ENCODE measurements around the gene TDRKH.
A peak's percentile ranks its signal among the peaks of the same experiment; 100 is the strongest.

The TDRKH gene

GRCh38 chr1:151800830-151801229 is 10.5 kb upstream of the TDRKH start:
- Histone ChIP-seq H3K9ac (ENCODE audit: low read length) (no peak overlapping the region), H3K18ac (ENCODE audit: low read length) (no peak overlapping the region), H3K27ac (ENCODE audit: low read depth, low read length) (no peak overlapping the region), H3K27me3 (ENCODE audit: insufficient read depth, low read length, poor library complexity) (no peaks in the 10 kb centered on the region), H3K4me2 (ENCODE audit: low read length) (no peak overlapping the region), H3K4me3 (ENCODE audit: low read length) (no peak overlapping the region), H3K79me1 (ENCODE audit: low read length) (no peaks in the 10 kb centered on the region), H3K4ac (ENCODE audit: low read depth, low read length) (no peak overlapping the region), H4K5ac (ENCODE audit: low read length) (no peak overlapping the region), H2AK5ac (ENCODE audit: low read length) (no peak overlapping the region), H3K4me1 (ENCODE audit: control insufficient read depth, low read depth, low read length) (peaks cover 2% of the 10 kb centered on the region), H2BK5ac (ENCODE audit: low read length) (no peak overlapping the region), H2BK15ac (replicated peaks; ENCODE audit: low read depth) (no peak overlapping the region), H2BK120ac (ENCODE audit: low read depth, low read length) (no peak overlapping the region), H3K56ac (ENCODE audit: low read length) (no peak overlapping the region), H3K36me3 (ENCODE audit: control insufficient read depth, insufficient read depth, low read length) (no peaks in the 10 kb centered on the region), H4K8ac (ENCODE audit: low read depth, low read length) (no peak overlapping the region), H3K23ac (ENCODE audit: low read length) (no peak overlapping the region), H3K79me2 (ENCODE audit: control insufficient read depth, insufficient read depth, low read length) (no peaks in the 10 kb centered on the region)
- DNase-seq, result no peak
- WGBS (ENCODE audit: extremely low coverage, insufficient coverage, low lambda C conversion rate), result no CpG with 5 or more reads among the region's 8 CpGs

DNA sequence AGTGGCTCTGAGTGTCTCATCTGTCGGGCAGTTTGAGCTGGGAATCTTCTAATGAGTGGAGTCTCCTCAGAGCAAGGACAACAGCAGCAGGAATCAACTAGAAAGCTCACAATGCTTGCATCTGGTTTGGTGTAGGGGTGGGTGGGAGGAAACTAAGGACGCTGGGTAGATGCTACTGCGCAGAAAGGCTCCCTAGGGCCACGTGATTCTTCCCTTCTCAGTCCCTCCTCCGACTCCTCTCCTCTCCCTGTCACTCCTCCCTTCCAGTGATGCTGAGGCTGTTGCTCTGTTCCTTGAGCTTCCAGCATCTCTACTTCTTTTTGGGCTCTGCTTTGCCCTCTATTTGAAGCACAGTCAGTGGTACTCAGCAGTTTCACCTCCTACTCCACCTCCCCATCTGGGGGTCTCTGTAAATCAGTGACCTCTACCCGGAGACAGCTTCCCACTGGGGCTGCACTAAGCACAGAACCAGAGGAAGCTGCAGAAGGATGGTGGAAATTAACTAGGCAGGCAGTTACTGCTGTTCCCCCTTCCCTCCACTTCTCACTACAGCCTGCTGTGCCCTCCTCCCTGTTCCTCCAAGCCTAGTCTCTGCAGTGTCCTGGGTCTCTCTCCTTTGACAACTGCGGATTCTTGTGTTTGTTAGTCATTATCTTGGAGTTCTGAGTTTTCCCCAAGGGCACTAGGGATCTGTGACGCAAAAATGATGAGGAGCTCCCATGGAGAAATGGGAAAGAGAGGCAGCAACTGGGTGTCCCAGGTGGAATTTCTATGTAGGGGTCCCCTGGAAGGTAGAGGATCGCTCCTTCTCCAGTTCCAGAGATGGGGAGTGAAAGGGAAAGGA is 9.1 kb upstream of the TDRKH start:
- no peak overlapping the region for H3K23ac ChIP-seq (ENCODE audit: low read length)
- whole genome bisulfite sequencing (ENCODE audit: extremely low coverage, insufficient coverage, low lambda C conversion rate), result no CpG with 5 or more reads among the region's 9 CpGs
- no peak overlapping the region for H2BK120ac ChIP-seq (ENCODE audit: low read depth, low read length)
- no peak overlapping the region for H2BK15ac ChIP-seq (replicated peaks; ENCODE audit: low read depth)
- peaks cover 2% of the 10 kb centered on the region for H3K4me1 ChIP-seq (ENCODE audit: control insufficient read depth, low read depth, low read length)
- no peaks in the 10 kb centered on the region for H3K79me2 ChIP-seq (ENCODE audit: control insufficient read depth, insufficient read depth, low read length)
- no peak overlapping the region for H3K4me3 ChIP-seq (ENCODE audit: low read length)
- H3K9ac ChIP-seq (ENCODE audit: low read length), result no peak overlapping the region
- no peak for DNase-seq
- H3K36me3 ChIP-seq (ENCODE audit: control insufficient read depth, insufficient read depth, low read length), result no peaks in the 10 kb centered on the region
- no peak overlapping the region for H3K4ac ChIP-seq (ENCODE audit: low read depth, low read length)
- no peak overlapping the region for H3K18ac ChIP-seq (ENCODE audit: low read length)
- no peak overlapping the region for H4K8ac ChIP-seq (ENCODE audit: low read depth, low read length)
- no peaks in the 10 kb centered on the region for H3K27me3 ChIP-seq (ENCODE audit: insufficient read depth, low read length, poor library complexity)
- H2BK5ac ChIP-seq (ENCODE audit: low read length), result no peak overlapping the region
- no peak overlapping the region for H2AK5ac ChIP-seq (ENCODE audit: low read length)
- H3K79me1 ChIP-seq (ENCODE audit: low read length), result no peaks in the 10 kb centered on the region
- H3K56ac ChIP-seq (ENCODE audit: low read length), result no peak overlapping the region
- no peak overlapping the region for H3K27ac ChIP-seq (ENCODE audit: low read depth, low read length)
- H4K5ac ChIP-seq (ENCODE audit: low read length), result no peak overlapping the region
- no peak overlapping the region for H3K4me2 ChIP-seq (ENCODE audit: low read length)

DNA sequence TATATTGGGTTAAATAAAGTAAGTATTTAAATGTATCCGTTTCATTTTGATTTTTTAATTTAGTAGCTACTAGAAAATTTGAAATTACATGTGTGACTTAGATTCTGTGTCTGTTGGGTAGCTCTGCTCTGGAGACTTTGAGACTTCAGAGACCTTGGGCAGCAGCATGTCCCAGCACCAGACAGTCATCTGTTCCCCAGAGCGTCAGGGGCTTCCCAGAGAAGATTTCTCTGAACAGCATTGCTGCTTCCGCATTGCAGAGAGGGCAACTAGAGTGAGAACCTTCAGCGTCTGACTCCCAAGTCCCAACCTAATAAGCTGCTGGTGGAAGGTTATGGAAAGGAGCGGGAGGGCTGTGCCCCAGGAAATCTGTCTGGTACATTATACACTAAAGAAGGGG is 8.3 kb upstream of the TDRKH start:
- Histone ChIP-seq H3K27ac (ENCODE audit: low read depth, low read length) (no peak overlapping the region), H2BK5ac (ENCODE audit: low read length) (no peak overlapping the region), H3K18ac (ENCODE audit: low read length) (no peak overlapping the region), H3K27me3 (ENCODE audit: insufficient read depth, low read length, poor library complexity) (no peaks in the 10 kb centered on the region), H3K79me2 (ENCODE audit: control insufficient read depth, insufficient read depth, low read length) (no peaks in the 10 kb centered on the region), H3K9ac (ENCODE audit: low read length) (no peak overlapping the region), H4K5ac (ENCODE audit: low read length) (no peak overlapping the region), H3K23ac (ENCODE audit: low read length) (no peak overlapping the region), H3K4ac (ENCODE audit: low read depth, low read length) (no peak overlapping the region), H4K8ac (ENCODE audit: low read depth, low read length) (no peak overlapping the region), H2BK15ac (replicated peaks; ENCODE audit: low read depth) (no peak overlapping the region), H3K36me3 (ENCODE audit: control insufficient read depth, insufficient read depth, low read length) (no peaks in the 10 kb centered on the region), H3K4me3 (ENCODE audit: low read length) (no peak overlapping the region), H3K4me1 (ENCODE audit: control insufficient read depth, low read depth, low read length) (peaks cover 2% of the 10 kb centered on the region), H2AK5ac (ENCODE audit: low read length) (no peak overlapping the region), H3K79me1 (ENCODE audit: low read length) (no peaks in the 10 kb centered on the region), H3K4me2 (ENCODE audit: low read length) (no peak overlapping the region), H2BK120ac (ENCODE audit: low read depth, low read length) (no peak overlapping the region), H3K56ac (ENCODE audit: low read length) (no peak overlapping the region)
- 100% methylated on average over 1 of the region's 5 CpGs for WGBS (ENCODE audit: extremely low coverage, insufficient coverage, low lambda C conversion rate)
- DNase-seq, result no peak

DNA sequence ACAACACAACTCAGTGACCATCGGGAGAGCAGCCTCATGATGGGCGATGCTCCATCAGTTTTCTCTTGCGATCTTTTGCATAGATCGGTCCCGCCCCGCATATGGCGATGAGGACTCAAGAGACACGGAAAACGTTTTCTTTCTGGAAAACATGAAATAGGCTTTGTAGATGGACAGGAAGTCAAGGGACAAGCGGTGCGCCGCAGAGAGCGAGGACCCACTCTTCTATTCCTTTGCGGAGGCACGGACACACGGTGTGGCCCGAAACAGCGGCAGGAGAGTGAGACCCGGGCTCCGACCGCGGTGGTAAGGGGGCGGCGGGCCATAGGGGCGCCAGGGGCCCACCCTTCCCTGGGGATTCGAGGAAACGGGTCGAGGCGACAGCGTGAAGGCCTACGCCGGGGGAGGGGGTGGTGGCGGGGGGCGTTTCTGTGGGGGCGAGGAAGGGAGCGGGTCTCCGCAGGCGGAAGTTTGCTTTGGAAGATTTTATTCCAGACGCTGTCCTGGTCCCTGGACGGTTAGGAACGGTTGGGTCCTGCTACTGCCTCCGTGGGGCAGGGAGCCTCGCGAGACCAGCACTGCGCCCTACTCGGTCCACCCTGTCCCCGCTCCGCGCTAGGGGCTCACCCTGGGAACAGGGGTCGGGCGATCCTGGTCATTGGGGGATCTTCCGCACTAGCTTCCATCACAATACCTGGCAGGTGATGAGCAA is 796 bp upstream of the TDRKH start:
- Histone ChIP-seq H3K36me3 (ENCODE audit: control insufficient read depth, insufficient read depth, low read length) (no peaks in the 10 kb centered on the region), H3K79me2 (ENCODE audit: control insufficient read depth, insufficient read depth, low read length) (no peaks in the 10 kb centered on the region), H3K4me3 (ENCODE audit: low read length) (peak overlapping the region; percentile 81), H2AK5ac (ENCODE audit: low read length) (no peak overlapping the region), H3K27ac (ENCODE audit: low read depth, low read length) (no peak overlapping the region), H3K9ac (ENCODE audit: low read length) (peak overlapping the region; percentile 80), H4K8ac (ENCODE audit: low read depth, low read length) (no peak overlapping the region), H3K56ac (ENCODE audit: low read length) (peak overlapping the region; percentile 87), H3K79me1 (ENCODE audit: low read length) (no peaks in the 10 kb centered on the region), H3K4me2 (ENCODE audit: low read length) (peak overlapping the region; percentile 96), H2BK15ac (replicated peaks; ENCODE audit: low read depth) (no peak overlapping the region), H3K4me1 (ENCODE audit: control insufficient read depth, low read depth, low read length) (no peaks in the 10 kb centered on the region), H3K27me3 (ENCODE audit: insufficient read depth, low read length, poor library complexity) (no peaks in the 10 kb centered on the region), H3K23ac (ENCODE audit: low read length) (peak overlapping the region; percentile 45), H4K5ac (ENCODE audit: low read length) (no peak overlapping the region), H3K4ac (ENCODE audit: low read depth, low read length) (no peak overlapping the region), H2BK120ac (ENCODE audit: low read depth, low read length) (no peak overlapping the region), H3K18ac (ENCODE audit: low read length) (no peak overlapping the region), H2BK5ac (ENCODE audit: low read length) (no peak overlapping the region)
- WGBS (ENCODE audit: extremely low coverage, insufficient coverage, low lambda C conversion rate), result no CpG with 5 or more reads among the region's 52 CpGs
- peak; percentile 23 for DNase-seq

GRCh38 chr1:151787689-151788088 is 2.6 kb downstream of the TDRKH start:
- no CpG with 5 or more reads among the region's 3 CpGs for WGBS (ENCODE audit: extremely low coverage, insufficient coverage, low lambda C conversion rate)
- no peak overlapping the region for H4K5ac ChIP-seq (ENCODE audit: low read length)
- no peak overlapping the region for H3K4me2 ChIP-seq (ENCODE audit: low read length)
- no peak overlapping the region for H3K9ac ChIP-seq (ENCODE audit: low read length)
- no peak overlapping the region for H2BK120ac ChIP-seq (ENCODE audit: low read depth, low read length)
- H3K79me1 ChIP-seq (ENCODE audit: low read length), result no peaks in the 10 kb centered on the region
- H3K56ac ChIP-seq (ENCODE audit: low read length), result no peak overlapping the region
- no peak overlapping the region for H2BK5ac ChIP-seq (ENCODE audit: low read length)
- H3K4ac ChIP-seq (ENCODE audit: low read depth, low read length), result no peak overlapping the region
- H3K4me3 ChIP-seq (ENCODE audit: low read length), result no peak overlapping the region
- no peak overlapping the region for H2BK15ac ChIP-seq (replicated peaks; ENCODE audit: low read depth)
- no peaks in the 10 kb centered on the region for H3K4me1 ChIP-seq (ENCODE audit: control insufficient read depth, low read depth, low read length)
- H3K27ac ChIP-seq (ENCODE audit: low read depth, low read length), result no peak overlapping the region
- H2AK5ac ChIP-seq (ENCODE audit: low read length), result no peak overlapping the region
- no peak overlapping the region for H3K23ac ChIP-seq (ENCODE audit: low read length)
- no peaks in the 10 kb centered on the region for H3K36me3 ChIP-seq (ENCODE audit: control insufficient read depth, insufficient read depth, low read length)
- no peaks in the 10 kb centered on the region for H3K79me2 ChIP-seq (ENCODE audit: control insufficient read depth, insufficient read depth, low read length)
- DNase-seq, result no peak
- H4K8ac ChIP-seq (ENCODE audit: low read depth, low read length), result no peak overlapping the region
- no peak overlapping the region for H3K18ac ChIP-seq (ENCODE audit: low read length)
- no peaks in the 10 kb centered on the region for H3K27me3 ChIP-seq (ENCODE audit: insufficient read depth, low read length, poor library complexity)
